UCSD-AML1 (cell line): ENCODE results near the gene USP49.
"Not testable (repeated sequence)": the region's sequence is repeated elsewhere in the genome, so short reads cannot be mapped to it uniquely, and the experiment has no call there.

Source experiments
- DNase-seq: peaks from one replicate; lab custom pipeline; 2025; ENCODE audit not compliant: unreplicated experiment; lab: John Stamatoyannopoulos, UW

The USP49 gene

DNA sequence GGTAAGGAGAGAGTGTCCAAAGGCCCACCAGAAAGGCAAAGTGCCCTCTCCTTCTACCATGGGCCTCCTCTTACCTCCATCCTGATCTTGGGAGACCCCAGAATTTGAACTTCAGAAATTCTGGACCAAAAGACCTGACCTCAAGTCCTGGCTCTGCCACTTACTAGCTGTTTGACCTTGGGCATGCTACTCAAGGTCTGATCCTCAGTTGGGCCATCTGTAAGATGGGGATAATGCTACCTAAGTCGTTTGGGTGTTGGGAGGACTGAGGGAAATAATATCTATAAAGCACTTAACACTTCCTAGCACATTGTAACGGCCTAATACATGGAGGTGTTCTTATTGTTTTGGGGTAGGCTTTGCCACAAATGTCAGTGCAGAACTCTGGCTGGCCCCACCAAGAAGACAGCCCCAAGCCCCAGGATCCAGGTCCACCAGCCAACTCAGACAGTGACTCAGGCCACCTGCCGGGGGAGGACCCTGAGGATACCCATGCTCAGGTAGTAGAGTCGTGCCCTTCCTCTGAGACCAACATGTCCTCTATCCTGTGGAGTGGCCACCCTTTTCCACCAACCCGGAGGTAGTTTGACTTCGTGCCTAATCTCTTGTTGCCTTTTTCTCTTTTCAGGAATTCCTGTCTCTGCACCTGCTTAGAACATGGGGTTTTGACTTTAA, 111.9 kb downstream of the USP49 start:
- DNase-seq = no peak

DNA sequence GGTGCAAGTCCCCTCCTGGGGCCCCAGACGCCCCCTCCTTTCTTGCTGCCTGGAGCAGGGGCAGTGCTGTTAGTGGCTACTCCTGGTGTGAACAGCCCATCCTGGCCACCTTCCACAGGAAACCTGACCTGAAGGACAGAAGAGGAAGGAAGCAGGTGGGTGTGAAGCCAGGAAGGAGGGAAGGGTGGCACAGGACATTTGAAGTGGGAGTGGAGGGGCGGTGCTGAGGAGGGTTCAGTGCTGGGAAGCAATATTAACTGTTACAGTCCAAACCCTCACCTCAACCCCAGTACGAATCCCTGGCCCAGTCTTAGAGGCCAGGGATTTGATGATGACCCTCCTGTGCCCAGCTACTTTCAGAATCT, 113.8 kb downstream of the USP49 start:
- peak; percentile 62 for DNase-seq

GRCh38 chr6:41780551-41781365, 114.4 kb downstream of the USP49 start, which contains the start of gene PRICKLE4:
Gene PRICKLE4, plus strand, starts transcription at chr6:41780782. Its CDS starts 2,692 bp downstream, at chr6:41783474.
- DNase-seq = peak; percentile 60

GRCh38 chr6:41779788-41780550, 115.2 kb downstream of the USP49 start, which contains the start of gene FRS3:
Gene FRS3, minus strand, starts transcription at chr6:41779900. Its CDS starts 2,913 bp downstream, at chr6:41776987.
- peak; percentile 98 for DNase-seq

GRCh38 chr6:41779336-41779735, 115.8 kb downstream of the USP49 start:
- no peak for DNase-seq

DNA sequence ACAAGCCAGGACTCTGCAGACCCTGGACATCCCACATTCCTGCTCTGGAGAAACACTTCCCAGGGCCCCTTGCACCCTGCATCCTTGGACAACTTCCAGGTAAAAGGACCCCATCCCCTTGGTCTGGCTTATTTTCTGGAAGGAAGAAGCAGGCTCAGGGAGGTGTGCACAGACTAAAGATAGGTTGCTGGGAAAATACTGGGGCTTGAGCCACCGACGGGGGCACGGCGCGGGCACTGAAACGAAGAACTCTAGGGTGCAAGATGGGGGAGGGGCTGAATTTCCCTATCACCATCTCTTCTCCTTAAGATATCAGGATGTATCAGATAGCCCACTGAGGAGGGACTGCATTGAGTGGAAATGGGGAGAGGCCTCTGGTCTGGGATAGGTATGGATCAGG, 116.3 kb downstream of the USP49 start:
- no peak for DNase-seq

- DNase-seq = no peak
Observed at GRCh38 chr6:41777551-41778285, 117.5 kb downstream of the USP49 start.

GRCh38 chr6:41775293-41775882, 119.8 kb downstream of the USP49 start:
- DNase-seq = no peak

GRCh38 chr6:41774841-41775240, 120.3 kb downstream of the USP49 start:
- no peak for DNase-seq

DNA sequence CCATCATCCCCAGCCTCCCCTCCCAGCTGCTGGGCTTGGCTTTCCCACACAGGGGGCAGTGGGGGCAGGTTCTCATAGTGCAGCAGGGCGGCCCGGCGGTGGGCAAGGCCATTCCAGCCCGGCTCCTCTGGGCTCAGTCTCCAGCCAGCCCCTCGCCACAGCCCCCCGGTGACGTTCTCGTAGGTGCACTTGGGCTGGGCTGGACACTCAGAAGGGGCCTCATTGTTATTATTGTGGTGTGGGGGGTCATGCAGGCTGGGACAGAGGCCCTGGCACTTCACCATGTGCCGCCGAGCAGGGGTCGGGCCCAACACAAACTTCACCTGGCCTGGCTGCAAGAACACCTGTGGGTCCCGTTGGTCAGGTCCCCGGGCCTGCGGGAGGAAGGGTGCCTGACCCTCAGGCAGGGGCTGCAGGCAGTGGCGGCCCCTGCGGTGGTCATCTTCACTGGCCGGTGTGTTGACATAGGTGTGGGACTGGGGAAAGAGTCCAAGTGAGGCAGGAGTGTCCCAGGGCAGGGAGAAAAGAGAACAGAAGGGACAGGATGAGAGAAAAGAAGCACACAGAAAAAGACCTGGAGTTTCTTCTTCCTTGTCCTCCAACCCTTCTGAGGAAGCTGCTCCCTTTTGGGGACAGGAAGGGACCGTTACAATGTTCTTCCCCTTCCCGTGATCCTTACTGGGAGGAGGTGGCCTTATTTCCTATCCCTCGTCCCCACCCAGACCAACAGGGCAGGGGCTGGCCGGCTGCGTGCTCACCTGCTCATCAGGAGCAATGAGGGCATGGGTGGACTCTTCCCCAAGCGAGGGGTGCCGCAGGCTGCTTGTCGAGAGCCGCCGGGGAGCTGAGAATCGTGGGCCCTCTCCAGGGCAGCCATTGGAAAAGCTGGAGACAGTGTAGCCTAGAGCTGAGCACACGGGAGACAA, 123.9 kb downstream of the USP49 start:
- DNase-seq = no peak

- DNase-seq = no peak
Observed at GRCh38 chr6:41770381-41771057, 124.7 kb downstream of the USP49 start.

GRCh38 chr6:41769376-41769775, 125.8 kb downstream of the USP49 start:
- no peak for DNase-seq

DNA sequence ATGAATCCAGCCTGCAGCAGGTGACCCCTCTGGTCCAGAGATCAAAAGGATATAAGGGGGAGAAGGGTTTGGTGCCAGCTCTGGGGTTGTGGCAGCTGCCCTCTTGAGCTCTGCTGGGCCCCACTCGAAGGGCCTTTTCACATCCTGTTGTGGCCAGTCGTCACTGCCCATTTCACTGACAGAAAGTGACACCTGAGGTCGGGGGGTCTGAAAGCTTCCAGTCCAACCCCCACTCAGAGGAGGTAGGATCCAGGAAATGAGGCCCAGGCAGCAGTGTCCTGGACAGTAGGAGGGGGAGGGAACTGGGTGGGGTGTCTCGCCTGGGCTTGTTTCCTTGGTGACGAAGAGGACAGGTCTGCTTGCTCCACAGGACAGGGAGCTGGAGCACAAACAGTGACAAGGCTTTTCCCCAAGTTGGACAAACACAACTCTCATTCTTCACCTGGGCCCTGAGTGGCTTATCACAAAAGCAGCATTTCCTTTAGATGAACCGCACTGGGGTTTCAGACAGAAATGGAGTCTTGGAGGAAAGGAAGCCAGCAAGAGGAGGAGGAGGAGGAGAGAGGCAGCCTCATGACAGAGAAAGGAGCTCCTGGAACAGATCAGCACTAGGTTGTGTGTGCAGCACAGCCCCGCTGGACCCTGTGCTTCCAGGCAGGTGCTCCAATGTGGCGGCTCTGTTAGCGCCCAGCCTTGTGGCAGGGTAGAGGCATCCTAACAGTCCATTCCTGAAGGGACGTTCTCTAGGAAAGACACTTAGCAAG, 126.4 kb downstream of the USP49 start:
- peak; percentile 64 for DNase-seq

DNA sequence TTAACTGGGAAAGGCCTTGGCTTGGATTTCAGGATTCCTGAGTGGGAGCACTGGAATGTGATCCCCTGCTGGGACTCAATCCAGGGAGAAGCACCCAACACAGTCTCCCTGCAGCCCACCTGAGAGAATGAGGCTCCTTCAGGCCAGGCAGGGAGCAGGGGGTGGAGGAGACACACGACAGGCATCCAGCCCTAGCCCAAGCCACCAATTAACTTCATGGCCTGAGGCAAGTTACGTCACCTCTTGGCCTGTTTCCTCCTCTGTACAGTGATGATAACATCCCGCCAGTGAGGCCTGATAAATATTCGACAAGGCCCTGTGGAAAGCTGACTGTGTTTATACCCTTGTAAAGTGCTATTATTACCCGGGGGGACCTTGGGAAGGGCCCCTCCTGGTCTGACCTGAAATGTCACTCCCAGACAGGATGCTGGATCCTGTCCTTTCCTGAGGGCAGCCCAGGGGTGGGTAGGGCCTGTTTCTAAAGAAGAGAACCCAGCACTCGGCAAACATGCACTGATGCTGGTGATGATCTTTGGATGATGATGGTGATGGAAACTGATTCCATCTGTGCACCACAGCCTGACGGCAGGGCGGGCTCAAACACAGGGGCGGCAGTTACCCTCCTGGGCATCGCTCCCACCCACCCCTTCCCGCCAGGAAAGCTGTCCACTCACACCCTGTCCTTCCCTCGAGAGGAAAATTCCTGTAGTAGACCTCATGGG, 127.9 kb downstream of the USP49 start:
- DNase-seq = peak; percentile 53

- DNase-seq = not testable (repeated sequence)
Observed at GRCh38 chr6:41766043-41766664, 129.0 kb downstream of the USP49 start.

GRCh38 chr6:41763470-41763869, 131.7 kb downstream of the USP49 start:
- peak; percentile 21 for DNase-seq
